ENCODE results near the gene SLC66A1.
A peak's percentile ranks its signal among the peaks of the same experiment; 100 is the strongest.

GRCh38 chr1:19333587-19334354 lies 21.6 kb downstream of the SLC66A1 start:
- no peak for TF ChIP-seq CTCF (IDR thresholded peaks at IDR 0.05)
- TF ChIP-seq POLR2A (IDR thresholded peaks at IDR 0.05; ENCODE audit: low read depth) = no peak
- TF ChIP-seq POLR2AphosphoS5 (IDR thresholded peaks at IDR 0.05) = peak in 1 of 2 donors; percentile 5
